PFSK-1 (cell line): ENCODE results near the gene SLC26A6.

Experiments used
- POLR2AphosphoS5 ChIP-seq: IDR thresholded peaks from 2 replicates; pipeline ENCODE4 v1.6.1; 2012; ENCODE audit warnings: low read depth, mild to moderate bottlenecking, control low read depth, low read length, moderate library complexity
- REST ChIP-seq, 2 experiments: IDR thresholded peaks; 2 replicates each; pipeline versions ENCODE4 v1.6.1 to v1.8.0; 2011 to 2012; ENCODE audit warnings: low read depth in 2 of 2, low read length in 2 of 2, control low read depth in 1 of 2, inconsistent platforms in 1 of 2, mild to moderate bottlenecking in 1 of 2, moderate library complexity in 1 of 2; ENCODE audit not compliant: insufficient read depth in 1 of 2
- SIN3A ChIP-seq: IDR thresholded peaks from 2 replicates; pipeline ENCODE4 v1.6.1; 2012; ENCODE audit warnings: mild to moderate bottlenecking, low read length, moderate library complexity, borderline replicate concordance; ENCODE audit not compliant: insufficient read depth
- TAF1 ChIP-seq: IDR thresholded peaks from 2 replicates; pipeline ENCODE4 v1.6.1; 2012; ENCODE audit warnings: low read length, control low read depth, borderline replicate concordance; ENCODE audit not compliant: insufficient read depth

DNA sequence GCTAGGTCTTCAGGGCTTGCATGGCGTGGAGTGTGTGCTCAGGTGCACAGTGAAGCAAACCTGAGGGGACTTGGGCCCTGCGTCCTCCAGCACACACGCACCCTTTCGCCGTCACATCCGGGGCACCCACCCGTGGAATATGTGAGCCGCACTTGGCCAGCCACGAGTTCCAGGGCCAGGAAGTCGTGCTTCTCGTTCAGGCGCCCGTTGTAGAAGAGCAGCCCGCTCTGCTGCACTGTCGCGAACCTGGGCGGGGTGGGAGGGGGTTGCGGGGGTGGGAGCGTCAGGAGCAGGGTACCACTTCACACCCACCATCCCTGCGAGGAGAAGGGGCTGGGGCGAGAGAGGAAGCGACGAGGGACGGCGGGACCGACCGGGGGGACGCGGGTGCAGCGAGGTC lies 20.3 kb upstream of the SLC26A6 start:
- TF ChIP-seq TAF1 (no peak), REST (IDR thresholded peaks at IDR 0.05; ENCODE audit: insufficient read depth in 1 of 2, low read depth in 2 of 2, low read length in 2 of 2) (no peak), POLR2AphosphoS5 (no peak), SIN3A (no peak)
